ENCODE measurements around the gene MUC5B. TPM values are rescaled to one million over a fixed set of nuclear protein-coding genes. Genes with fewer than 3 reads are reported as not detected.
A peak's percentile ranks its signal among the peaks of the same experiment; 100 is the strongest.

Gene MUC5B
- total RNA-seq, 2 donors from 2014 or later = not detected

DNA sequence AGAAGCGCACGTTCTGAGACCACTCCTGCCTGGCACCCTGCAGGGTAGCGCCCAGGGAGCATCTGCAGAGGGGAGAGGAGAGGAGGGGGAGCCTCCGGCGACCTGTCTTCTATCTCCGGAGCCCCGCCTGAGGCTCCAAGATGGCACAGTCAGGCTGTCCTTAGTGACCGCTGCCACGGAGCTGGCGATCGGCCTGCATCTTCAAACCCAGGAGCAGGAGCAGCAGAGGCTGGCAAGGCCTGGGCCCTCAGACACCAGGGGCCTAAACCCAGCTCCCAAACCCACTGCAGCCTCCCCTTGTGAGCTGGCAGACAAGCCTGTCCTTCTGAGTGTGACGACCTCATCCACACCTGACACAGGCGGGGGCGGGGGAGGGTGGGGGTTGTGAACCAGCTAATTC is 51.6 kb downstream of the MUC5B start:
- Mint-ChIP-seq H3K36me3 (peaks cover 0 to 5% of the 10 kb centered on the region in 2 donors), H3K27ac (no peak overlapping the region), H3K9me3 (no peaks in the 10 kb centered on the region)
- ATAC-seq = no peak
- no peak for DNase-seq (ENCODE audit: low spot score in 2 of 2)

DNA sequence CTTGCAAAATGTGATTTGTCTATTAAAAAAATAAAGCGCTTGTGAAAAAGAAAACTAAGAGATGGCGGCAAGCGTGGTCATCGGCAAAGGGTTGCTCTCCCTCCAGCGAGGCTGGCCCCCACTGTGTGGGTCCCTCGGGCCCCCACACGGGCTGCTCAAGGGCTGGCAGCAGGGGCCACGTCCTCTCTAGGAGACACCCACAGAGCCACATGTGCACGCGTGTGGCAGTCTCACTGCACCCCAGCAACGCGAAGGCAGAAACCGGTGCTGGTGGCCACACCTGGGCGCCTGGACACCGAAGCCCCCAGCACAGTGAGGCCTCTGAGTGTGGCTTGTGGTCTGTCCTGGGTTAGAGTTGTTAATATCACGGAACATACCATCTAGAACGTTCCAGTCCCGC is 52.2 kb downstream of the MUC5B start:
- DNase-seq (ENCODE audit: low spot score in 2 of 2) (no peak), ATAC-seq (no peak)
- Mint-ChIP-seq H3K36me3 (peaks cover 0 to 5% of the 10 kb centered on the region in 2 donors), H3K27ac (no peak overlapping the region), H3K9me3 (no peaks in the 10 kb centered on the region)

DNA sequence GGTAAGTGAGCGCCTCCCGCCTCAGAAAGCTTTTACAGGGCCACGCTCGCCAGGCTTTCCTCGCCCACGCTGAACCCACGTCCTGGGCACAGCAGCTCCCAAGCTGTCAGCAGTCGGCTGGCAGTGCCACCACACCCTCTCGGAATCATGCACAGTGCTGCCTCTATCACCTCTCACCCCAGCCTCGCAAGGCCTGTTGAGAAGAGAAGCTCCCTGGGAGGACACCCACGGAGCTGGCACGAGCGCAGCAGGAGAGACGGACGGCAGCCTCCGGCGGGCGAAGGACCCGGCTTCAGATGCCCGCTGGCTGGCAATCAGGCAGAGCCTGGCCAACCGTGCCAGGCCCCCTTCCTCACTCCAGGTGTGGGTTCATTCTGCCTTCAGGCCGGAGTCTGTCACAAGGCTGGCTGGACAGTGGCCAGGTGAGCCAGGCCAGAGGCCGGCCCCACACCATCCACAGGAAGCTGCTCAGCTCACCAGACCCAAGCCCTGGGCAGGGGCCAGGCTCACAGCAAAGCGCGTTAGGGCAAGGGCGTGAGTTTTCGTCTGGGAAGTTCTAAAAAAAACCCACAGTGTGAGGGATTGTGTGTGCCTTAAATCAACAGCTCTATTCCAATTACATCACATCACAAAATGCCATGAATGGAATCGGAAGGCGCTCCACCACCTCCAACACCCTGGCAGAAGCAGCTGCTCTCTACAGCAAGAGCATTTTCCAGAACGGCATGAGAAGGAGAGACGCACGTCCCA is 53.4 kb downstream of the MUC5B start:
- Mint-ChIP-seq H3K9me3 (no peaks in the 10 kb centered on the region), H3K36me3 (peaks cover 0 to 5% of the 10 kb centered on the region in 2 donors), H3K27ac (peak overlapping the region in 1 of 2 donors; percentile 85)
- no peak for DNase-seq (ENCODE audit: low spot score in 2 of 2)
- no peak for ATAC-seq

DNA sequence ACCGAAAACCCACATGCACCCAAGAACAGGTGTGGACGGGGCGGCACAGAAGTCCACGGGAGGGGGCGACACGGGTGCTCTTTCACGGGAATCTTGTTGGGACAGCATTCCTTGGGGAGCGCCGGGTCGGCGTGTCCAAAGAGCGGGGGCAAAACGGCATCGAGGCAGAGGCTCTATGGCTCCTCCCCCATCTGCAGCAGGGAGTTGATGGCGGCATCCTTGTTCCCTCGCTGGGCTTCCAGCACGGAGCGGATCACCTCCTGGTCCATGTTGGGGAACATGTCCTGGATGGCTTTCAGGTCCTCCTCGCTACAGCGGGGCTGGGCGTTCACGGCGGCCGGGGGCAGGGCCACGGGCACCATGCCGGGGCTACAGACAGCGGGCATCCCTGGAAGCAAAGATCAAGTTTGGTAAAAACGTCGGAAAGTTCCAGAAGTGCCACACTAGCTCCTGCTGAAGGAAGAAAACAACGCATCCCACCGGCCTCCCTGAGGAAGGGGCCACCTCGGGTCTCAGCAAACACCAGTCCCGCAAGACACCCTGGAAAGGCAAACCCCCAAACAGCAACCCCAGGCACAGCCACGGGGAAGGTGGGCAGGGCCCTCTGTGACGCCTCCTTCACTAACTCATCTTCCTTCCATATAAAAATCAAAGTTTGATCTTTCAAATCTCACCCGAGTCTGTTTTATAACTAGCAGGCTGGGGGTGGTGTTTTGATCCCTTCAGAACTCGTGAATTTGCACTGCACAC is 54.2 kb downstream of the MUC5B start:
- Mint-ChIP-seq H3K9me3 (no peaks in the 10 kb centered on the region), H3K36me3 (peaks cover 0 to 5% of the 10 kb centered on the region in 2 donors), H3K27ac (no peak overlapping the region)

DNA sequence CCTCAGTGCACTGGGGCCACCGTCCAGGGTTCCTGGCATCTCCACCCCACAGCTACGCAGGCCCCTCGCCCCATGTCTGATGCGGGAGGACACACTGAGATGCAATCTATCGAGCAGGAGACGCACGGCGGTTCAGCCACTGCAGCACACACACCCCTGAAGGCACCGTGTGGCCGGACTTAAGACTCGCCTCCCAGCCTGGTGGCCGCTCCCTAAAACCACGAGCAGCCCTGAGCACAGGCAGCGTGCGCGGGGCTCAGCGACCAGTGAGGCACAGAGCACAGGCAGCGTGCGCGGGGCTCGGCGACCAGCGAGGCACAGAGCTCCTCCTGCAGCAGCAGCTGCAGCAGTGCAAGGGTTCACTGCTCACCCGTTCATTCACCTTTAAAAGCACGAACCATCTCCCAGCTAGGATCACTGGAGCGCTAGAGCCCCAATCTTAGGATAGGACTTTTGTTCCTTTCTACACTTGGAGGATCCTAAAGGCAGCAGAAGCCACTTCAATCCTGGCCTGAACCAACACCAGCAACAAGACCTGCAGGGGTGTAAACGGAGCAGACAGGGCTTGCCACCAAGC is 55.2 kb downstream of the MUC5B start:
- ATAC-seq = no peak
- no peak overlapping the region for H3K27ac Mint-ChIP-seq
- no peak for DNase-seq (ENCODE audit: low spot score in 2 of 2)
- no peaks in the 10 kb centered on the region for H3K9me3 Mint-ChIP-seq
- peaks cover 0 to 5% of the 10 kb centered on the region in 2 donors for H3K36me3 Mint-ChIP-seq

More for the DNA sequence above, 54.2 kb downstream of the MUC5B start:
- no peak for ATAC-seq
- DNase-seq (ENCODE audit: low spot score in 2 of 2) = no peak

DNA sequence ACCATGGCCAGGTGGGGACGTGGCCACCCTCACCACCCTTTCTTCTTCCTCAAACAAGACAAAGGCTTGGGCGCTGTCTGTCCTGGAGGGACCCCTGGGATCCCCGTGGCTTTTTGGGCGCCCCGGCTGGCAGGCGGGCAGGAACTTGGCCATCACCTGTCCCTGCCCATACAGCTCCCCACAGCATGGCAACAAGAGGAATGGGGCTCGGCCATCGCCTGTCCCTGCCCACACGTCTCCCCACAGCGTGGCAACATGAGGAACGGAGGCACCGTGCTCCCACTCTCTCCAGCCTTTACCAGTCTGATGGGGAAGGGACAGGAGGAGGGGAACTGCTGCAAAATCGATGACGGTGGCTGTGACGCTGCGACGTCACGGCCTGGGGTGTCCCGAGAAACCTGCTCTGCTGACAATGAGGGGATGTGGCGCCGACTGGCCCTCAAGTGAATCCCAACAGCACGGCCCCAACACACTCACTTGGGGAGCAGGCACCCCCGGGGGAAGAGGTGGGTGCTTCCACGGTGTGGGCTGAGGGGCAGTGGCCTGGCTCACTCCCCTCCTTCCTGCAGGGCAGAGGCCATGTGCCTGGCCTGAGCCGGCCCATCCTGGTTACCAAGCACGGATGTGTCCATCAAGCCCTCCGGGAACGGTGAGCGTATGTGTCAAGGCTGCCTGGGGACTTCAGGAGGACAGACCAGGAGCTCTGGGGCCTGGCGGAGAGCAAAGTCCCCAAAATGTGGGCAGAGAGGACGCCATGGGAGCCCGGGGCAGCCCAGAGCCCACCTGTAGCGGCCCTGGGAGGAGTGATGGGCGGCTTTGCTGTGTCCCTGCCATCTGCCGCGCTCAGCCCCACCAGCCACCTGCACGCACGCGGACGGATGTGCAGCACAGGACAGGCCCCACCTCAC is 56.2 kb downstream of the MUC5B start:
- Mint-ChIP-seq H3K27ac (no peak overlapping the region), H3K9me3 (no peaks in the 10 kb centered on the region), H3K36me3 (peaks cover 0 to 5% of the 10 kb centered on the region in 2 donors)
- ATAC-seq (no peak), DNase-seq (ENCODE audit: low spot score in 2 of 2) (no peak)

DNA sequence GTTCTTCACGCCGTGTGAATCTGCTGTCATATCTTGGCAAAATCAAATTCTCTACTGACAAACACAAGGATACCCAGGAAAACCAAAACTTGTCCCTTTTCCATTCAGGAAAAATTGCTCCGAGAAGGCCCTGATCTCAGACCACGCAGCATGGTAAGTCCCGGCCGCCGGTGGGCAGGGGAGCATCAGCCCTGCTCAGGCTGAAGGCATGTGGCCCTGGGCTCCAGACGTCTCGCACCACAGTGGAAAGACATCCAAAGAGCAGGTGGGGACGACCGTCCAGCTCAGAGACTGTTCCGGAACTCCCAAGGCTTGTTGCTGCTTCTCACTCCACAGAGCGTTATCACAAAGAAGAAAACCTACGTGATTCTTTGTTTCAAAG is 56.8 kb downstream of the MUC5B start:
- DNase-seq (ENCODE audit: low spot score in 2 of 2) = no peak
- H3K27ac Mint-ChIP-seq = no peak overlapping the region

DNA sequence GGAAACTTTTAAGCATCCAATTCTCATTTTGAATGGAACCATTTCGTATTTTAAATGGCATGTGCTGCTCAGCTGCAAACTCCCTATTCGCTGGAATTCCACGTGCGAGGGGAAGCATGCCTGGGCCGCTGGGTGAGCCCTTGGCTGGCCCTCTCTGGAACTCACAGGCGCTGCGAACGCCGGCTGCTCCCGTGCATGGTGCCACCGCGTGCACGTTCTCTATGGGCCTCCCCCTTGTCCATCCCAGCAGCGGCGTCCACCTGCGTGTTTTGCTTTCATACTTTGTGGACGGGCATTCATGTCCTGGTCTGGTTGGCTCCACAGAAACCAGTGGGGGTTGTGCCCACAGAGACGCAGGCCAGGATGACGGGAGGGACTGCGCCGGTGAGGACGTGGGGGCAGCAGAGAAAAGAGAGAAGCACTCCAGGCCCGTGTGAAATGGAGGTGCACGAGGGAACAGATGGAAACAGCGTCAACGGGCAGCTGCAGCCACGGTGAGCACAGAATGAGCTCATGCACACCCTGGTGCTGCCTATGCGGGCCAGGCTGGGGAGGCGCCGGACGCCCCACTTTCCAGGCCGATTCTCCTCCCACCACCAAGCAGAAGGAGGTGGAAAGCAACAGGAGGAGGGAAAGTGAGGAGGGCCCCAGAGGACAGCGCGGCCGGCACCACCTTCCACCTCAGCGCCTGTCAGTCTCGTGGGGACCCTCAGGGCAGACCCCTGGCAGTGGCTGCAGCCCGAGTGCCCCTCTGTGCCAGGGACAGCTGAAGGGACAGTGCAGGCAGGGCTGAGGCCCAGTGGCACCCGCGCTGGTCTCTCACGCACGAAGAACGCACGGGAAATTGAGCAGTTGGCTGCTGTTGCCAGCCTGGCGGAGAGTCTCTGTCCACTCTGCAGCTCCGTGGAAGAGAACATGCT is 57.5 kb downstream of the MUC5B start:
- Mint-ChIP-seq H3K36me3 (peaks cover 0 to 5% of the 10 kb centered on the region in 2 donors), H3K27ac (no peak overlapping the region), H3K9me3 (no peaks in the 10 kb centered on the region)
- ATAC-seq (no peak), DNase-seq (ENCODE audit: low spot score in 2 of 2) (no peak)

More for the DNA sequence above, 56.8 kb downstream of the MUC5B start:
- Mint-ChIP-seq H3K9me3 (no peaks in the 10 kb centered on the region), H3K36me3 (peaks cover 0 to 5% of the 10 kb centered on the region in 2 donors)
- ATAC-seq = no peak

DNA sequence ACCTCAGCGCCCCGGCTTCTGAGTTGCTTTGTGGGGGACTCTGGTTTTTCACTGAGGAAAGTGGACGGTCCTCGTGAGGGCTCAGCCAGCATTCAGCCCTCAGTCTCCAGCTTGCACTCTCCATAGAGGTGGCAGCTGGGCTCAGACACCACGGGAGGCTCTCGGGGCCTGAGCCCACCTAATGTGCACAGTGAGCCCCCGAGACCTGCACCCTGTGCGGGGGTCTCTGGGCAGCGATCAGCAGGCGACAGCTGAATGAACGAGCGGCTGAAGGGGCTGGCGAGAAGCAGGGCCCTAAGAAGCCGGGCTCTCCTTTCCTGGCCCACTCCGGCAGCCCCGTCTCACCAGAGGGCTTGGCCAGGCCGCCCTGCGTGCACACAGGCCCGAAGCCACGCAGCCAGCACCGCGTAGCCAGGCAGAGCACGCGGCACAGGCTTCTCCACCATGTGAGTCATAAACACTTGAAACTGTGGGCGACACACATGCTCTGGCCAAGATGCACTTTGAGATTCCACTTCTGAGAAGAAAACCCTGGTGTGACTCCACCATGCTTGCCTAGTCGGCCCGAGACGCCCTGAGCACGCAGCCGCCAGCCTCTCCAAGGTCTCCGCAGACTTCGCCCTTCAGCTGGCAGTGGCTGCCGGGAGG is 58.6 kb downstream of the MUC5B start:
- DNase-seq (ENCODE audit: low spot score in 2 of 2) = no peak
- no peak for ATAC-seq
- Mint-ChIP-seq H3K9me3 (no peaks in the 10 kb centered on the region), H3K27ac (peak overlapping the region in 1 of 2 donors; percentile 50), H3K36me3 (peaks cover 0 to 1% of the 10 kb centered on the region in 2 donors)

DNA sequence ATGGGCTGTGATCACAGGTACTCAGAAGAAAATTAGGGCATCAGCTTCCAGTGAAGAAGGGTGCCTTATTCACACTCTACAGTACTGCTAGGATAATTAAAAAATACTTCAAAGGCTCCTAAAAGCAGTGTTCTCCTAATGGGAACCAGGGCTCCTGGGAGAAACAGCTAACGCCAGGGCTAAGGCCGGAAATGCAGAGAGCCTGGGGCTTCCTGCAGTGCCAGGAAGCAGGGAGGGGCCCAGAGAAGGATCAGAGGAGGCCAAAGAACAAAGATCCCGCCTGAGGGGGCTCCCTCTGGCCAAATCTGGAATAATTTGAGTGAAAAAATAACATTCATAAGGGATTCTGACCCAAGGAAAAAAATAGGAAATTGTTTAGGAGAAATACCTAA is 59.1 kb downstream of the MUC5B start:
- no peak for DNase-seq (ENCODE audit: low spot score in 2 of 2)
- no peak for ATAC-seq
- Mint-ChIP-seq H3K9me3 (no peaks in the 10 kb centered on the region), H3K36me3 (peaks cover 0 to 5% of the 10 kb centered on the region in 2 donors), H3K27ac (peak overlapping the region in 1 of 2 donors; percentile 50)

DNA sequence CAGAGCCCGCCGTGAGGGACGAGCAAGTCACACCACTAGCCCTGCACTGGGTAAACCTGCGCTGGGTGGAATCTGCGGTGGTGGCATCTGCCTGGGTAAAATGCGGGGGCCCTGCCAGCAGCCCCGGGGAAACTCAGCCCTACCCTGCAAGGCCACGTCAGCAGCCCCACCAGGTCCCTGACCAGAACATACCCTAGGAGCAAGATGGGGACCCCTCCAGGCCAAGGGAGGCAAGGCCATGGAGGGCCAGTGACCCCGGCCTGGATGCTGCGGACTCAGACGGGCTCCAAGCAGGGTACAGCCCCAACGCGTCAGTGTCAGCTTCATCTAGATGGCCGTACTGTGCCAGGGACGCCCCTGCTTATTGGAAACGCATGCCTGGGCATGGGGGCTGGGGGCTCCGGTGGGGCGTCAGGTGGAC is 60.2 kb downstream of the MUC5B start:
- Mint-ChIP-seq H3K27ac (no peak overlapping the region), H3K9me3 (no peaks in the 10 kb centered on the region), H3K36me3 (peaks cover 0 to 5% of the 10 kb centered on the region in 2 donors)
- DNase-seq (ENCODE audit: low spot score in 2 of 2) (no peak), ATAC-seq (no peak)

DNA sequence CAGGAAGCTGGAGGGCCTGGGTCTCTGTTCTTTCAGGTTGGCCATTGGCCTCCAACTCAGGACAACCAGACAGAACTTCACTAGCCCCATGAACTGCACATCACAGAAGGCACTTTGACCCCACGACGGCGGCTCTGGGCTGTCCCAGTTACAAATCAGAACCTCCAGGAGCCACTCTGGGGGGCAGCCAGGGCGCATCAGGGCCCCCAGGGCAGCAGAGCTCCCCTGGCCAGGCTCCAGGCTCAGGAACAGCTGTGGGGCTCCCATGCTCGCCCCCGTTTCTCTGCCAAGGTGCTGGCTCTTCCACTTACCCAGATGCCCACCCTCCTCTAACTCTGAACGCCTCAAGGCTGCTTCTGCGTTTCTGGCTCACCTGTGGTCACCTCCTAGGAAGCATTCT is 61.0 kb downstream of the MUC5B start:
- DNase-seq (ENCODE audit: low spot score in 2 of 2) (no peak), ATAC-seq (no peak)
- Mint-ChIP-seq H3K9me3 (no peaks in the 10 kb centered on the region), H3K36me3 (peaks cover 0 to 5% of the 10 kb centered on the region in 2 donors), H3K27ac (no peak overlapping the region)

DNA sequence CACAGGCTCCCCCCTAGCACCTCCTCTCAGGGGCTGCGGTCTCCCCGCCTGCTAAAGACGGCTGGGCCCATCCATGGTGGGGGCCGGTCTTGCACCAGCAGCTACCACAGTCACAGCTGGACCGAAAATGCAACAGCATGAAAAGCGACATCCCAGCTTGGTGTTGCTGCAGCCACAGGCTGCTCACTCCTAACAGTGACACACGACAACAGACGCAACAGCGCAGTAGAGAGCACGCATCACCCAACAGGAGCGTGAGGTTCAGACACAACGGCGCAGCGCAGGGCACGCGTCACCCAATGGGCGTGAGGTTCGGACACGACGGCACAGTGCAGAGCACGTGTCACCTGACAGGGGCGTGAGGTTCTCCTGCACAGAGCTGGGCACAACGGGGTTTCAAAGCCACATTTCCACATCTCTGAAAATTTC is 62.5 kb downstream of the MUC5B start:
- Mint-ChIP-seq H3K27ac (no peak overlapping the region), H3K9me3 (no peaks in the 10 kb centered on the region), H3K36me3 (peaks cover 0 to 5% of the 10 kb centered on the region in 2 donors)
- DNase-seq (ENCODE audit: low spot score in 2 of 2) = no peak
- ATAC-seq = no peak

DNA sequence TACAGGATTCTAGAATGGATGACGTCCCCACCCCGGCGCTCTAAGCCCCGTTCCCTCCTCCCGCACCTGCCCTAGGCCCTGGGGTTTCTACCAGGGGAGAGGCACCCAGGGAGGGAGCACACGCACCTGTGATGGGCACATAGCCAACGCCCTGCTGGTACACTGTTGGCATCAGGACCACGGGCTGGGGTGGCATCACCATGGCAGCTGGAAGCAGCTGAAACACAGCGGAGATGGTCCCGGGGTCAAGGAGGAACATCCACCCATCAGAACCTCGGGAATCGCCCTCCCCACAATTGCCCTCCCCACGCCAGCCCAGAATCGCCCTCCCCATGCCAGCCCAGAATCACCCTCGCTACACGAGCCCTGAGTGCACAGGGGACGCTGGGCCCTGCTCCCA is 63.0 kb downstream of the MUC5B start:
- DNase-seq (ENCODE audit: low spot score in 2 of 2) (no peak), ATAC-seq (no peak)
- Mint-ChIP-seq H3K36me3 (peaks cover 0 to 5% of the 10 kb centered on the region in 2 donors), H3K27ac (no peak overlapping the region), H3K9me3 (no peaks in the 10 kb centered on the region)

DNA sequence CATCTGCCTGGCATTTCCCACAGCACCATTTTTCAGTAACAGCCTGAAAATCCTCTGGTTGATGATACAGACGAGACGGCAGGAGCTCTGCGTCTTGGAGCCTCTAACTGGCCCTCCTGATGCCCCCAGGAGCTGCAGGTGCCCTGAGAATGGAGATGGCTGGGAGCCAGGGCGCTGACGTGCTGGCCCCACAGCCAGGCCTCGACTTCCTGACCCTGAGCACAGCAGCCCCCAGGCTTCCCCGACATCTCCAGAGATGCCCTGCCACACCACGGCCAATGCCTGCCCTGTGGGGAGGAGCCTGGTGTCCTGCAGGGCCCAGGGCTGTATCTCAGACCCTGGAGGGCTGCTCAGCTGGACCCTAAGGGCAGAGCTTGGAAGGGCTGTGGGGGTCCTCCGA is 65.1 kb downstream of the MUC5B start:
- no peak overlapping the region for H3K27ac Mint-ChIP-seq
- no peak for ATAC-seq
- H3K9me3 Mint-ChIP-seq = no peaks in the 10 kb centered on the region
- H3K36me3 Mint-ChIP-seq = peaks cover 0 to 5% of the 10 kb centered on the region in 2 donors
- DNase-seq (ENCODE audit: low spot score in 2 of 2) = no peak

All from activated naive CD4-positive, alpha-beta T cell treated with anti-CD3 and anti-CD28 coated beads, Interleukin-2, amount 50 U/mL, for 72 hours (primary cell).